Measurements from ENCODE around the gene NHLRC3.
"Not testable (repeated sequence)": the region's sequence is repeated elsewhere in the genome, so short reads cannot be mapped to it uniquely, and the experiment has no call there.

NHLRC3 gene

DNA sequence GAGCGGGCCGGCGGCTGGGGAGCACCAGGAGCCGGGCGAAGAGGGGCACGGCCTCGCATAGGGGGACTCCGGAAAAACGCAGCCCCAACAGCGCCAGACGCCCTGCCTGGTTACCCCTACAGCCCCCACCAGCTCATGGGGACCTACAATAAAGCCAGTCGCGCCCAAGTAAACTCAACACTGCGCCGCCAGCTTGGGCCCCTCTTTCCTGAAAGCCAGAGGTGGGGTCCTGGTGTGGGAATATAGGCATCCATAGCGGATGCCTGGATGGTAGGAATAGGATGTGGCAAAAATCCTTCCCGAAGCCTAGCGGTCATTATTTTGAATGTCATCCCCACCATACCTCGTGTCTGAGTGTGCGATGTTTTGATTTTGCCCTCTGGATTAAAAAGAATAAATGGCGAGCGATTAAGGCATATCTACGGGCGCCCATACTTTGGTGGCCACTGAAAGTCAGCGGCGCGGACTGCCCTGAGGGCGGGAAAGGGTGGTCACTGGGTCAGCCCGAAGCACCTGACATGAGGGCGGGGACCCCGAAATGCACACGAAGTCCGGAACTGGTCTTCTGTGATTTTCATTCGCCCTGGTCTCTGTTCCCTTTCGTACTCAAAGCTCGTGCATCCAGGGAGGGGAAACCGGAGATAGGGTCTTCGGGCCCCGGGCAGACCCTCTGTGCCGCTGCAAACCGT lies at the start of gene NHLRC3, which contains the start of gene PROSER1:
NHLRC3 (plus strand) TSS at position 577 of the 689 bp plus-strand sequence. CDS start 184 bp downstream, outside the sequence.
PROSER1 (minus strand) TSS at position 210 of the 689 bp plus-strand sequence. CDS start 847 bp downstream, outside the sequence.
- in situ Hi-C loops (cut with MboI; ENCODE audit: low pct_unique_long_range_greater_than_20kb, low sequenced_read_pairs, unreplicated experiment): no loop called here
- DNase-seq (ENCODE audit: low spot score): peak; percentile 78
- TF ChIP-seq, protein P1, sequence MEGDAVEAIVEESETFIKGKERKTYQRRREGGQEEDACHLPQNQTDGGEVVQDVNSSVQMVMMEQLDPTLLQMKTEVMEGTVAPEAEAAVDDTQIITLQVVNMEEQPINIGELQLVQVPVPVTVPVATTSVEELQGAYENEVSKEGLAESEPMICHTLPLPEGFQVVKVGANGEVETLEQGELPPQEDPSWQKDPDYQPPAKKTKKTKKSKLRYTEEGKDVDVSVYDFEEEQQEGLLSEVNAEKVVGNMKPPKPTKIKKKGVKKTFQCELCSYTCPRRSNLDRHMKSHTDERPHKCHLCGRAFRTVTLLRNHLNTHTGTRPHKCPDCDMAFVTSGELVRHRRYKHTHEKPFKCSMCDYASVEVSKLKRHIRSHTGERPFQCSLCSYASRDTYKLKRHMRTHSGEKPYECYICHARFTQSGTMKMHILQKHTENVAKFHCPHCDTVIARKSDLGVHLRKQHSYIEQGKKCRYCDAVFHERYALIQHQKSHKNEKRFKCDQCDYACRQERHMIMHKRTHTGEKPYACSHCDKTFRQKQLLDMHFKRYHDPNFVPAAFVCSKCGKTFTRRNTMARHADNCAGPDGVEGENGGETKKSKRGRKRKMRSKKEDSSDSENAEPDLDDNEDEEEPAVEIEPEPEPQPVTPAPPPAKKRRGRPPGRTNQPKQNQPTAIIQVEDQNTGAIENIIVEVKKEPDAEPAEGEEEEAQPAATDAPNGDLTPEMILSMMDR (IDR thresholded peaks at IDR 0.05; ENCODE audit: extremely low read depth, insufficient read depth, missing control alignments): no peak

DNA sequence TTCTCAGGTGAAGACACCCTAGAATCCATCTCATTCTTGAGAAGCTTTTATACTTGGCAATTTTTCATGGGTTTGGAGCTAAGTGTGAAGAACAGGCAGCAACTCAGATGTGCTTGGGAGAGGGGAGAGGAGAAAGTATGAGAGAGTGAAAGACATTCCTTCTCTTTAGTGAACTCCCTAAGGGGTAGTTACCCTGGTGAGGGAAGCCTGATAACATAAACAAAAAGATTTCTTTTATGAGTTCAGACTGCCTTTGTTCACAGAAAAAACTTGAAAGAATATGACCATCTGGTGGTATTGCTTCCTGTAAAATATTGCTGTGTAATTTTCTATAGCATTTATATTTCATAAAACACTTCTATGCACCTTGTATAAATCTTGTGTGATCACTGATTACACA lies 47.6 kb upstream of the NHLRC3 start, which contains the start of gene STOML3:
STOML3 (minus strand) TSS at position 139 of the 400 bp plus-strand sequence; CDS start at position 29, 110 bp downstream.
- in situ Hi-C loops (cut with MboI; ENCODE audit: low pct_unique_long_range_greater_than_20kb, low sequenced_read_pairs, unreplicated experiment): no loop called here
- TF ChIP-seq, protein P1 (IDR thresholded peaks at IDR 0.05; ENCODE audit: extremely low read depth, insufficient read depth, missing control alignments): no peak

DNA sequence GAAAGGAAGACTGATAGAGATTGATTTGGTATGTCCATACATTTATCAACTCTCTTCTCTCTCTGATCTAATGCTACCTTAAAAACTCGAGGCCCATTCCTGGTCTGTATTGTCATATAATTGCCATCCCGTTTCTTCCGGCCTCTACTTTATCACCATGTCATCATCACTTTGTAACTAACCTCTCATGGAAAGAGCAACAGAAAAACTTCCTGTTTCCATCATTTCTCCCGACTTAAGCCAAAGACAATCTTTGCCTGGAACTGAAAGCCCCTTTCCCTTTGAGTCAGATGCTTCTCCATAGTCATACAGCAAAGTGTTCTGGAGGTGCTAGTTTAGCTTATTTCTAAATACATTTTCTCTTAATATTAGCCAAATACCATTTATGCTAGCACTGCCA lies 44.9 kb upstream of the NHLRC3 start:
- in situ Hi-C loops (cut with MboI; ENCODE audit: low pct_unique_long_range_greater_than_20kb, low sequenced_read_pairs, unreplicated experiment): no loop called here
- TF ChIP-seq, protein P1 (IDR thresholded peaks at IDR 0.05; ENCODE audit: extremely low read depth, insufficient read depth, missing control alignments): no peak
- no peak for DNase-seq (ENCODE audit: low spot score)

More for the DNA sequence above, 47.6 kb upstream of the NHLRC3 start, which contains the start of gene STOML3:
- no peak for DNase-seq (ENCODE audit: low spot score)

DNA sequence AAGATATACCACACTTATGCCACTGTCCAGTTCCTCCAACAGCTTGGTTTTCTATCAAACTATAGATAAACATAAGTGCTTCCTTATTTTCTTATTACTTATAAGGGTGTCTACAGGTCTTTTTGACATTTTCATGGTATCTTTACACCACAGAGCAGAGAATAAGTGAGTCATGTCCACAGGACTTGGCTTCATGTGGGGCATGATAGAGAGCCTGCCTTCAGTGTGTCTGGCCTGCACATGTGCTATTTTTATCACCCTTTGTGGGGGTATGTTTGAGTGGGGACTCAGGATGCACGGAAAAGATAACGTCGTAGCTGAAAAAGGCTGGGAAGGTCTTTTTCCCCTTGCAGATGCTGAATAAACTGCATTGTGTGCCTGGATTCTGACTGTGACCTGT lies 39.5 kb upstream of the NHLRC3 start:
- TF ChIP-seq, protein P1 (IDR thresholded peaks at IDR 0.05; ENCODE audit: extremely low read depth, insufficient read depth, missing control alignments): no peak
- no peak for DNase-seq (ENCODE audit: low spot score)

DNA sequence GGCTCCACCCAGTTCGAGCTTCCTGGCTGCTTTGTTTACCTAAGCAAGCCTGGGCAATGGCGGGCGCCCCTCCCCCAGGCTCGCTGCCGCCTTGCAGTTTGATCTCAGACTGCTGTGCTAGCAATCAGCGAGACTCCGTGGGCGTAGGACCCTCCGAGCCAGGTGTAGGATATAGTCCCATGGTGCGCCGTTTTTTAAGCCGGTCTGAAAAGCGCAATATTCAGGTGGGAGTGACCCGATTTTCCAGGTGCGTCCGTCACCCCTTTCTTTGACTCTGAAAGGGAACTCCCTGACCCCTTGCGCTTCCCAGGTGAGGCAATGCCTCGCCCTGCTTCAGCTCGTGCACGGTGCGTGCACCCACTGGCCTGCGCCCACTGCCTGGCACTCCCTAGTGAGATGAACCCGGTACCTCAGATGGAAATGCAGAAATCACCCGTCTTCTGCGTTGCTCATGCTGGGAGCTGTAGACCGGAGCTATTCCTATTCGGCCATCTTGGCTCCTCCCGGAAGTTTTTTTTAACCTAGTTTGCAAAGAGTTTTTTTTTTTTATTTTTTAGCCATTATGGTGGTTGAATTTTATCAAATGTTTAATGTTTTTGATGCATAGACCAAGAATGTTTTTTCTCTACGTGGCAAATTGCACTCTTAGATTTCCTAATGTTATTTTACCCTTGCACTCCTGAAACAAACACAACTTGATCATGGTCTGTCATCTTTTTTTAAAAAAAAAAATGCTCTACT lies 31.7 kb upstream of the NHLRC3 start:
- in situ Hi-C loops (cut with MboI; ENCODE audit: low pct_unique_long_range_greater_than_20kb, low sequenced_read_pairs, unreplicated experiment); DNase-seq (ENCODE audit: low spot score): not testable (repeated sequence)

More for the DNA sequence above, 39.5 kb upstream of the NHLRC3 start:
- in situ Hi-C loops (cut with MboI; ENCODE audit: low pct_unique_long_range_greater_than_20kb, low sequenced_read_pairs, unreplicated experiment): no loop called here

DNA sequence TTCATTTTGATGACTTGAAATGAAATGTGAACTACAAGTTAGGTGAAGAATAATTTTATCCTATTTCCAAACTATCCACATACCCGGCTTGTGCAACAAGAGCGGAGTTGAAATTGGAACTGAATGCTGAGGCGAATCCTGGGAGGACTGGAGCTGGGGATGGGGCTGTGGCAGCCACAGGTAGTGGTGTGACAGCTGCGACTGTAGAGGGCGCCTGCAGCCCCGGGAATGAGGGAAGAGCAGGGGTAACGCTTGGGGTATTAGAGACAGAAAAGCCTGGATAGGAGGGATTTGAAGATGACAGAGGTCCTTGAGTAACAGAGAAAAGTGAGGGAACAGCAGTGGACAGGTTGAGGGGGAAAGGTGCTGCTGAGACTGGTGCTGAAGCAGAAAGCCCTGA lies 25.6 kb upstream of the NHLRC3 start:
- in situ Hi-C loops (cut with MboI; ENCODE audit: low pct_unique_long_range_greater_than_20kb, low sequenced_read_pairs, unreplicated experiment): no loop called here
- TF ChIP-seq, protein P1 (IDR thresholded peaks at IDR 0.05; ENCODE audit: extremely low read depth, insufficient read depth, missing control alignments): no peak
- DNase-seq (ENCODE audit: low spot score): no peak

GRCh38 chr13:39013462-39013861 lies 24.8 kb upstream of the NHLRC3 start:
- DNase-seq (ENCODE audit: low spot score): no peak
- in situ Hi-C loops (cut with MboI; ENCODE audit: low pct_unique_long_range_greater_than_20kb, low sequenced_read_pairs, unreplicated experiment): no loop called here
- TF ChIP-seq, protein P1 (IDR thresholded peaks at IDR 0.05; ENCODE audit: extremely low read depth, insufficient read depth, missing control alignments): no peak
